PC-3 (cell line): ENCODE data around the gene MAPK12. TPM values are rescaled to one million over a fixed set of nuclear protein-coding genes. Genes with fewer than 3 reads are reported as not detected.
"Not testable (repeated sequence)": the region's sequence is repeated elsewhere in the genome, so short reads cannot be mapped to it uniquely, and the experiment has no call there.

Source experiments
- ATAC-seq: fragments of 200-7000 bp; cut with Tn5 transposase; 2 replicates; pipeline ENCODE4 v1.9.1; 2020; ENCODE audit warnings: mild to moderate bottlenecking, moderate library complexity
- BruUV-seq: library from RNA; stranded (reverse); fragments of 400-500 nt; replicated peaks from 2 replicates; lab custom pipeline; 2021; lab: Mats Ljungman, UMichigan
- CTCF ChIA-PET: fragments of 300-600 bp; sonication (Branson Sonifier 250); formaldehyde crosslinking; loops from one replicate; lab custom pipeline; 2022; ENCODE audit warnings: antibody characterized with exemption; lab: Charles Lee
- POLR2A ChIA-PET: fragments of 300-600 bp; sonication (Branson Sonifier 250); formaldehyde crosslinking; loops from one replicate; lab custom pipeline; 2022; ENCODE audit warnings: antibody characterized with exemption; ENCODE audit not compliant: unreplicated experiment; lab: Charles Lee
- DNase-seq: peaks from one replicate; pipeline ENCODE4 v3.0.0-alpha.2; 2015
- H2AFZ ChIP-seq: fragments of 300-600 bp; sonication (generic); 2 replicates; pipeline ENCODE4 v1.6.0; 2016; ENCODE audit warnings: antibody characterized with exemption, low read length
- H3F3A ChIP-seq: fragments of 300-600 bp; sonication (generic); one replicate; pipeline ENCODE4 v1.6.0; 2017; ENCODE audit warnings: antibody characterized with exemption, low read length, control low read depth, mild to moderate bottlenecking; ENCODE audit not compliant: unreplicated experiment
- H3K27ac ChIP-seq: fragments of 300-600 bp; sonication (generic); 2 replicates; pipeline ENCODE4 v1.5.1; 2016; ENCODE audit warnings: mild to moderate bottlenecking, low read length
- H3K27me3 ChIP-seq: fragments of 300-600 bp; sonication (generic); 2 replicates; pipeline ENCODE4 v1.6.1; 2016; ENCODE audit warnings: low read length, mixed read lengths
- H3K36me3 ChIP-seq: fragments of 300-600 bp; sonication (generic); 2 replicates; pipeline ENCODE4 v1.6.1; 2016; ENCODE audit warnings: low read depth, mixed run types, low read length, mixed read lengths
- H3K4me1 ChIP-seq: fragments of 300-600 bp; sonication (generic); 2 replicates; pipeline ENCODE4 v1.5.1; 2016; ENCODE audit warnings: low read length; ENCODE audit not compliant: insufficient read depth
- H3K4me2 ChIP-seq: fragments of 300-600 bp; sonication (generic); 2 replicates; pipeline ENCODE4 v1.6.0; 2016; ENCODE audit warnings: low read length
- H3K4me3 ChIP-seq: fragments of 300-600 bp; sonication (generic); 2 replicates; pipeline ENCODE4 v1.5.1; 2016; ENCODE audit warnings: mild to moderate bottlenecking, low read length, mixed read lengths
- H3K79me2 ChIP-seq: fragments of 300-600 bp; sonication (generic); 2 replicates; pipeline ENCODE4 v1.6.1; 2017; ENCODE audit warnings: low read length, mixed read lengths
- H3K9ac ChIP-seq: fragments of 300-600 bp; sonication (generic); 2 replicates; pipeline ENCODE4 v1.6.0; 2016; ENCODE audit warnings: mild to moderate bottlenecking, low read length
- H3K9me2 ChIP-seq: fragments of 300-600 bp; sonication (generic); replicated peaks from 2 replicates; pipeline ENCODE4 v1.6.1; 2016; ENCODE audit warnings: mixed run types, low read length, mixed read lengths
- H3K9me3 ChIP-seq: fragments of 300-600 bp; sonication (generic); 2 replicates; pipeline ENCODE4 v1.6.1; 2016; ENCODE audit warnings: low read length, mixed read lengths
- H4K20me1 ChIP-seq: fragments of 300-600 bp; sonication (generic); 2 replicates; pipeline ENCODE4 v1.6.1; 2016; ENCODE audit warnings: low read length, mixed read lengths
- EZH2 ChIP-seq: fragments of 300-600 bp; sonication (generic); IDR thresholded peaks from one replicate; pipeline ENCODE4 v1.6.1; 2017; ENCODE audit warnings: antibody characterized with exemption, mild to moderate bottlenecking, low read length; ENCODE audit not compliant: unreplicated experiment
- EZH2phosphoT487 ChIP-seq: fragments of 300-600 bp; sonication (generic); IDR thresholded peaks from 2 replicates; pipeline ENCODE4 v1.6.1; 2018; ENCODE audit warnings: mild to moderate bottlenecking, antibody characterized with exemption, low read length, borderline replicate concordance
- intact Hi-C: fragments of 100-400 bp; cut with micrococcal nuclease; formaldehyde crosslinking; loops from 2 replicates; pipeline ENCODE4 v1.9.0; 2023
- total RNA-seq: library from RNA; depleted of rRNA; stranded (reverse); fragments of >200 nt; gene quantifications from 2 replicates; pipeline ENCODE4 v1.2.3, GENCODE V29; 2014
- TF ChIP-seq, protein P1 (sequence below): fragments of 300-600 bp; sonication (generic); conservative IDR thresholded peaks from 2 replicates; pipeline ENCODE4 v1.5.1; 2017; ENCODE audit warnings: antibody characterized with exemption, low read depth, mild to moderate bottlenecking, low read length

The MAPK12 gene
- total RNA-seq, 1 experiment from 2014 or later: 22.4 TPM

DNA sequence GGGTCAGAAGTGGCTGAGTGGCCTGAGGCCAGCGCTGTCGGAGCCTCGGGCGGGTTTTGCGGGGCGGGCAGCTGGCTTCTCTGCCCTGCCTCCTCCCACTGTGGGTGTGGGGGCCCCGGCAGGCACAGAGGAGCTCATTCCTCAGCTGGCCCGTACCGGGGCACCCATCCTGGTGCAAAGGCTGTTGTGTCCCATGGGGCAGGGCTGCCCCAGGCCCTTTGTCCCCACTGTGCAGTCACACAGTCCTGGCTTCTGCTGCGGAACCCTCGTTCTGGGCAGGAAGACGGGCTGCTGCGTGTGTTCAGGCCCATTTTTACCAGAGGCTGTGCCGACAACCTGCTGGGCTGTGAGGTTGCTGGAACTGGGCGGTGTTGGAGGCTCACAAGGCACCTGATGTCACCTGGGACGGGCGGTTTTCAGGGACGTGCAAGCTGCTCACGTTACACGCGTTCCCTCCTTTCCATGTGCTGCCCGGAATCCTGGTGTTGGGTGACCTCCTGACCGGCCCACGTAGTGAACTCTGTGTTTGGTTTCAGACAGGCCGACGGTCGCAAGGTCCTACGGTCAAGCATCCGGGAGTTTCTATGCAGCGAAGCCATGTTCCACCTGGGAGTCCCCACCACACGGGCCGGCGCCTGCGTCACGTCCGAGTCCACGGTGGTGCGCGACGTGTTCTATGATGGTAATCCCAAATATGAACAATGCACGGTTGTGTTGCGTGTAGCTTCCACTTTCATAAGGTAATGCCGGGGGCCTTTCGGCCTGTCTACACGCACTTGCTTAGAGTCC is 55.5 kb downstream of the MAPK12 start:
- no peaks in the 10 kb centered on the region for H4K20me1 ChIP-seq
- no peak overlapping the region for H2AFZ ChIP-seq
- H3K9me2 ChIP-seq: no peaks in the 10 kb centered on the region
- ChIA-PET CTCF (no interaction called here), POLR2A (no interaction called here)
- intact Hi-C loops: no loop called here
- DNase-seq: no peak
- H3K27me3 ChIP-seq: no peaks in the 10 kb centered on the region
- H3F3A ChIP-seq: no peaks in the 10 kb centered on the region
- H3K36me3 ChIP-seq: no peaks in the 10 kb centered on the region; the same call in 1 of the 2 replicates
- no peak overlapping the region for H3K4me3 ChIP-seq
- no TSS peak for BruUV-seq
- no peaks in the 10 kb centered on the region for H3K9me3 ChIP-seq
- H3K4me2 ChIP-seq: no peak overlapping the region
- no peak for TF ChIP-seq EZH2phosphoT487
- TF ChIP-seq, protein P1, sequence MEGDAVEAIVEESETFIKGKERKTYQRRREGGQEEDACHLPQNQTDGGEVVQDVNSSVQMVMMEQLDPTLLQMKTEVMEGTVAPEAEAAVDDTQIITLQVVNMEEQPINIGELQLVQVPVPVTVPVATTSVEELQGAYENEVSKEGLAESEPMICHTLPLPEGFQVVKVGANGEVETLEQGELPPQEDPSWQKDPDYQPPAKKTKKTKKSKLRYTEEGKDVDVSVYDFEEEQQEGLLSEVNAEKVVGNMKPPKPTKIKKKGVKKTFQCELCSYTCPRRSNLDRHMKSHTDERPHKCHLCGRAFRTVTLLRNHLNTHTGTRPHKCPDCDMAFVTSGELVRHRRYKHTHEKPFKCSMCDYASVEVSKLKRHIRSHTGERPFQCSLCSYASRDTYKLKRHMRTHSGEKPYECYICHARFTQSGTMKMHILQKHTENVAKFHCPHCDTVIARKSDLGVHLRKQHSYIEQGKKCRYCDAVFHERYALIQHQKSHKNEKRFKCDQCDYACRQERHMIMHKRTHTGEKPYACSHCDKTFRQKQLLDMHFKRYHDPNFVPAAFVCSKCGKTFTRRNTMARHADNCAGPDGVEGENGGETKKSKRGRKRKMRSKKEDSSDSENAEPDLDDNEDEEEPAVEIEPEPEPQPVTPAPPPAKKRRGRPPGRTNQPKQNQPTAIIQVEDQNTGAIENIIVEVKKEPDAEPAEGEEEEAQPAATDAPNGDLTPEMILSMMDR: no peak
- no peak for TF ChIP-seq EZH2
- H3K4me1 ChIP-seq: peaks cover 3% of the 10 kb centered on the region
- no peak overlapping the region for H3K27ac ChIP-seq
- peaks cover 25% of the 10 kb centered on the region for H3K79me2 ChIP-seq
- no peak overlapping the region for H3K9ac ChIP-seq
- ATAC-seq: no peak

DNA sequence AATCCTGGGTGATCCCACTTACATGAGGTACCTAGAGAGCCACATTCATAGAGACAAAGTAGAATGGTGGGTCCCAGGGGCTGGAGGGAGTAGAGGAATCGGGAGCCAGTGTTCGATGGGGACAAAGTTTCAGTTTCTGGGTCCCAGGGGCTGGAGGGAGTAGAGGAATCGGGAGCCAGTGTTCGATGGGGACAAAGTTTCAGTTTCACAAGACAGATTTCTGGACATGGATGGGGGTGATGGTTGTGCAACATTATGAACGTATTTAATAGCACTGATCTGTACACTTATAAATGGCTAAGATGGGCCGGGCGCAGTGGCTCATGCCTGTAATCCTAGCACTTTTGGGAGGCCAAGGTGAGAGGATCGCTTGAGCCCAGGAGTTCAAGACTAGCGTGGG is 56.5 kb downstream of the MAPK12 start:
- H4K20me1 ChIP-seq, H3F3A ChIP-seq, H3K9me3 ChIP-seq, H2AFZ ChIP-seq, BruUV-seq, H3K4me1 ChIP-seq, ATAC-seq, H3K27ac ChIP-seq, H3K9me2 ChIP-seq, DNase-seq, intact Hi-C loops, H3K27me3 ChIP-seq, CTCF ChIA-PET, H3K4me3 ChIP-seq, POLR2A ChIA-PET, H3K4me2 ChIP-seq, H3K36me3 ChIP-seq, H3K9ac ChIP-seq: not testable (repeated sequence)
- peaks cover 25% of the 10 kb centered on the region for H3K79me2 ChIP-seq

DNA sequence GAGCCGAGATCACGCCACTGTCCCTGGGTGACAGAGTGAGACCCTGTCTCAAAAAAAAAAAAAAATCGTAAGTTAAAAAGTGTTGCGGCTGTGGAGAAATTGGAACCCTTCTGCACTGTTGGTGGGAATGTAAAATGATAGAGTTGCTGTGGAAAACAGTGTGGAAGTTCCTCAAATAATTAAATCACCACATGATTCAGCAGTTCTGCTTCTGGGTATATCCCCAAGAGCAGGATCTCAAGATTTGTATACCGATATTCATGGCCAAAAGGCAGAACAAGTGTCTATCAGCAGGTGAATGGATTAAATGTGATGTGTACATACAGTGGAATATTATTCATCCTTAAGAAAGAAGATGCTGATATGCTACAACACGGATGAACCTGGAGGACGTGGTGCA is 56.9 kb downstream of the MAPK12 start:
- CTCF ChIA-PET: no interaction called here
- Histone ChIP-seq H4K20me1 (no peaks in the 10 kb centered on the region), H3K79me2 (peaks cover 25% of the 10 kb centered on the region), H3K27ac (no peak overlapping the region), H3K36me3 (no peaks in the 10 kb centered on the region), H3K9ac (no peak overlapping the region), H3F3A (no peaks in the 10 kb centered on the region), H2AFZ (no peak overlapping the region), H3K4me2 (no peak overlapping the region), H3K4me1 (peaks cover 3% of the 10 kb centered on the region), H3K9me3 (no peaks in the 10 kb centered on the region), H3K4me3 (no peak overlapping the region), H3K9me2 (no peaks in the 10 kb centered on the region), H3K27me3 (no peaks in the 10 kb centered on the region)
- POLR2A ChIA-PET: no interaction called here
- ATAC-seq: no peak
- no TSS peak for BruUV-seq
- no peak for DNase-seq
- TF ChIP-seq, protein P1: no peak
- TF ChIP-seq EZH2 (no peak), EZH2phosphoT487 (no peak)
- intact Hi-C loops: no loop called here
